ENCODE measurements around the gene POLR2F. TPM values are rescaled to one million over a fixed set of nuclear protein-coding genes. Genes with fewer than 3 reads are reported as not detected.

The POLR2F gene
- polyA plus RNA-seq, 1 donor (not counting 4 experiments of a cell fraction or from before 2014, with no cell fraction given), result 119 TPM

DNA sequence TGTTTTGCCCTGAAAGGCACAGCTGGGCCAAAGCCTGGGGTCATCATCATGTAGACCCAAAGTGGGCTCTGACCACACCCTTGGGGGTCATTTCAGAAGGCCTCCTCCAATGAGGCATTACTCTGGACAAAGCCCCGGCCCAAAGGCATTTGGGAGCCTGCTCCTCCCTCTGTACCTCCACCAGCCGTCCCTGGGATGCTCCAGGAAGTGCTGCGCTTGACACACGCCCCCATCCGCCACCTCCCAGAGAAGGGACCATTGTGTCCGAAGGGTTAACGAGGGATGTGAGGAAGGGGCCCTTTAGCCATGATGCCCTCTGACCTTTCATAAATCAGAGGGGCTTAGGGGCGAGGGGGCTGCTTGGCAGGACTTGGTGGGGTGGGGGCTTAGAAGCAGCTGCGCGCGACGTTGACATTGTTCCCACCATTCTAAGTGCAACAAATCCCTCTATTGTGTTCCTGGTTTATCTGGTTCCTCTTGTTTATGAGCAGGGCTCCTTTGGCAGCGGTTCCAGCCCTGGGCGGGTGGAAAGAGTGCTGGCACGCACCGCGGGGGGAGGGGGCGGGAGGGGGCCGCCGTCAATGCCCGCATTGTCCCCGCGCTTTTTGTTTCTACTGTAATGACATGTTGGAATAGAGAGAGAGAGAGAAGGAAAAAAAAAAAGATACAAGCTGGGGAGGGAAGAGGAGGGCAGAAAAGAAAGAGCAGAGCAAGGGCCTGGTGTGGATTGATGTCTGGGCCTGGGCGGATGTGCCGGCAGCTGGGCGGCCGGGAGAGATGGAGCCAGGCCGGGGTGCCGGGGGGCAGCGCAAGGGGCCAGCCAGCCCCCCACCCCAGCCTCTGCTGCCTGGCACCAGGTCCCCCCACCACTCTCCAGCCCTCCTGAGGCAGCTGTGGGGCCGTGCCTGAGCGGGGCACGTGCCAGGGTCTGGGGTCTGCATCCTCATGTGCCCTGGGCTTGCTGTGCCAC, 63.0 kb downstream of the POLR2F start:
- H4K20me1 ChIP-seq (ENCODE audit: control insufficient read depth, extremely low read depth, insufficient read depth, low read length), result no peaks in the 10 kb centered on the region

GRCh38 chr22:38017272-38017920, 63.9 kb downstream of the POLR2F start:
- FAIRE-seq, result no peak

More for the DNA sequence above, 63.0 kb downstream of the POLR2F start:
- Histone ChIP-seq H3K4me2 (ENCODE audit: control insufficient read depth, extremely low read depth, insufficient read depth, low read depth, low read length) (peak overlapping the region; percentile 27), H3K4me3 (ENCODE audit: control insufficient read depth in 2 of 3, extremely low read depth in 1 of 3, insufficient read depth in 2 of 3, low read depth in 1 of 3, low read length in 3 of 3) (no peak overlapping the region), H3K27ac (ENCODE audit: control insufficient read depth, insufficient read depth, low read length) (no peak overlapping the region), H3K9ac (ENCODE audit: control insufficient read depth, extremely low read depth, insufficient read depth, low read length) (no peak overlapping the region), H2AFZ (ENCODE audit: control insufficient read depth, low read length) (peak overlapping the region; percentile 70), H3K27me3 (ENCODE audit: control insufficient read depth, extremely low read depth, insufficient read depth, low read length) (no peaks in the 10 kb centered on the region), H3K9me3 (ENCODE audit: control insufficient read depth, low read depth, low read length) (no peaks in the 10 kb centered on the region), H3K4me1 (ENCODE audit: control insufficient read depth, extremely low read depth, insufficient read depth, low read length) (peaks cover 9% of the 10 kb centered on the region), H3K79me2 (ENCODE audit: control insufficient read depth, insufficient read depth, low read length) (no peaks in the 10 kb centered on the region), H3K9me1 (ENCODE audit: control insufficient read depth, extremely low read depth, insufficient read depth, low read length) (no peaks in the 10 kb centered on the region), H3K36me3 (ENCODE audit: control insufficient read depth in 2 of 2, extremely low read depth in 1 of 2, insufficient read depth in 2 of 2, low read length in 2 of 2) (no peaks in the 10 kb centered on the region)
- FAIRE-seq, result no peak
- dilution Hi-C loops (cut with MboI; ENCODE audit: extremely low pct_ligation_motif_present, low sequenced_read_pairs), result no loop called here
- TF ChIP-seq EZH2 (IDR thresholded peaks at IDR 0.05; ENCODE audit: low read length), result no peak
- DNase-seq (ENCODE audit: low read depth, low spot score), result no peak

More at GRCh38 chr22:38017272-38017920, 63.9 kb downstream of the POLR2F start:
- Histone ChIP-seq H3K4me1 (ENCODE audit: control insufficient read depth, extremely low read depth, insufficient read depth, low read length) (peaks cover 9% of the 10 kb centered on the region), H3K9me3 (ENCODE audit: control insufficient read depth, low read depth, low read length) (no peaks in the 10 kb centered on the region), H3K27ac (ENCODE audit: control insufficient read depth, insufficient read depth, low read length) (no peak overlapping the region), H3K4me2 (ENCODE audit: control insufficient read depth, extremely low read depth, insufficient read depth, low read depth, low read length) (no peak overlapping the region), H4K20me1 (ENCODE audit: control insufficient read depth, extremely low read depth, insufficient read depth, low read length) (no peaks in the 10 kb centered on the region), H3K9ac (ENCODE audit: control insufficient read depth, extremely low read depth, insufficient read depth, low read length) (no peak overlapping the region), H3K79me2 (ENCODE audit: control insufficient read depth, insufficient read depth, low read length) (no peaks in the 10 kb centered on the region), H2AFZ (ENCODE audit: control insufficient read depth, low read length) (peak overlapping the region; percentile 15), H3K27me3 (ENCODE audit: control insufficient read depth, extremely low read depth, insufficient read depth, low read length) (no peaks in the 10 kb centered on the region), H3K36me3 (ENCODE audit: control insufficient read depth in 2 of 2, extremely low read depth in 1 of 2, insufficient read depth in 2 of 2, low read length in 2 of 2) (no peaks in the 10 kb centered on the region), H3K9me1 (ENCODE audit: control insufficient read depth, extremely low read depth, insufficient read depth, low read length) (no peaks in the 10 kb centered on the region), H3K4me3 (ENCODE audit: control insufficient read depth in 2 of 3, extremely low read depth in 1 of 3, insufficient read depth in 2 of 3, low read depth in 1 of 3, low read length in 3 of 3) (no peak overlapping the region)
- TF ChIP-seq, protein P1, sequence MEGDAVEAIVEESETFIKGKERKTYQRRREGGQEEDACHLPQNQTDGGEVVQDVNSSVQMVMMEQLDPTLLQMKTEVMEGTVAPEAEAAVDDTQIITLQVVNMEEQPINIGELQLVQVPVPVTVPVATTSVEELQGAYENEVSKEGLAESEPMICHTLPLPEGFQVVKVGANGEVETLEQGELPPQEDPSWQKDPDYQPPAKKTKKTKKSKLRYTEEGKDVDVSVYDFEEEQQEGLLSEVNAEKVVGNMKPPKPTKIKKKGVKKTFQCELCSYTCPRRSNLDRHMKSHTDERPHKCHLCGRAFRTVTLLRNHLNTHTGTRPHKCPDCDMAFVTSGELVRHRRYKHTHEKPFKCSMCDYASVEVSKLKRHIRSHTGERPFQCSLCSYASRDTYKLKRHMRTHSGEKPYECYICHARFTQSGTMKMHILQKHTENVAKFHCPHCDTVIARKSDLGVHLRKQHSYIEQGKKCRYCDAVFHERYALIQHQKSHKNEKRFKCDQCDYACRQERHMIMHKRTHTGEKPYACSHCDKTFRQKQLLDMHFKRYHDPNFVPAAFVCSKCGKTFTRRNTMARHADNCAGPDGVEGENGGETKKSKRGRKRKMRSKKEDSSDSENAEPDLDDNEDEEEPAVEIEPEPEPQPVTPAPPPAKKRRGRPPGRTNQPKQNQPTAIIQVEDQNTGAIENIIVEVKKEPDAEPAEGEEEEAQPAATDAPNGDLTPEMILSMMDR (optimal IDR thresholded peaks at IDR 0.05 in 1 of 3, IDR thresholded peaks at IDR 0.05 in 1 of 3, conservative IDR thresholded peaks at IDR 0.05 in 1 of 3; ENCODE audit: extremely low read depth in 1 of 3, insufficient read depth in 2 of 3, low read length in 3 of 3), result peak in 1 of 3 experiments; percentile 12
- TF ChIP-seq EZH2 (IDR thresholded peaks at IDR 0.05; ENCODE audit: low read length), result no peak
- DNase-seq (ENCODE audit: low read depth, low spot score), result no peak
- dilution Hi-C loops (cut with MboI; ENCODE audit: extremely low pct_ligation_motif_present, low sequenced_read_pairs), result no loop called here

All from keratinocyte (primary cell).